Panc1 (cell line): Measurements from ENCODE around the gene SHB. TPM values are rescaled to one million over a fixed set of nuclear protein-coding genes. Genes with fewer than 3 reads are reported as not detected.

Experiments used
- ATAC-seq: fragments of 200-7000 bp; cut with Tn5 transposase; 2 replicates; pipeline ENCODE4 v1.9.1; 2020; ENCODE audit warnings: mild to moderate bottlenecking, moderate library complexity
- BruUV-seq: library from RNA; stranded (reverse); fragments of 400-500 nt; replicated peaks from 2 replicates; lab custom pipeline; 2021; lab: Mats Ljungman, UMichigan
- CTCF ChIA-PET: fragments of 300-600 bp; sonication (Branson Sonifier 250); formaldehyde crosslinking; loops from one replicate; lab custom pipeline; 2022; ENCODE audit warnings: antibody characterized with exemption; lab: Charles Lee
- POLR2A ChIA-PET: fragments of 300-600 bp; sonication (Branson Sonifier 250); formaldehyde crosslinking; loops from one replicate; lab custom pipeline; 2022; ENCODE audit warnings: antibody characterized with exemption; lab: Charles Lee
- DNase-seq: peaks from one replicate; pipeline ENCODE4 v3.0.0-alpha.2; 2010; ENCODE audit warnings: low read depth, low spot score
- H3K27ac ChIP-seq: 2 replicates; pipeline ENCODE4 v1.5.1; 2011; ENCODE audit warnings: mild to moderate bottlenecking, low read length, inconsistent platforms
- H3K27me3 ChIP-seq: fragments of 200-500 bp; sonication (Bioruptor generic); 2 replicates; pipeline ENCODE4 v1.6.0; 2014; ENCODE audit warnings: low read length, inconsistent platforms; ENCODE audit not compliant: control insufficient read depth, insufficient read depth
- H3K36me3 ChIP-seq: fragments of 200-500 bp; sonication (Bioruptor generic); 2 replicates; pipeline ENCODE4 v1.5.1; 2014; ENCODE audit warnings: inconsistent platforms, mild to moderate bottlenecking, low read length, moderate library complexity; ENCODE audit not compliant: control insufficient read depth, insufficient read depth
- H3K4me1 ChIP-seq: 2 replicates; pipeline ENCODE4 v1.5.1; 2011; ENCODE audit warnings: inconsistent platforms, mild to moderate bottlenecking, low read length, moderate library complexity; ENCODE audit not compliant: control insufficient read depth, insufficient read depth
- H3K4me3 ChIP-seq, 2 experiments: 2 replicates each; pipeline ENCODE4 v1.5.1; 2011 to 2012; ENCODE audit warnings: low read depth in 2 of 2, low read length in 2 of 2, mild to moderate bottlenecking in 2 of 2, inconsistent platforms in 1 of 2, moderate library complexity in 1 of 2
- H3K9me3 ChIP-seq: fragments of 200-500 bp; sonication (Bioruptor generic); 2 replicates; pipeline ENCODE4 v1.5.1; 2014; ENCODE audit warnings: low read depth, mild to moderate bottlenecking, inconsistent platforms, low read length, moderate library complexity; ENCODE audit not compliant: control insufficient read depth, insufficient read depth
- POLR2AphosphoS5 ChIP-seq: IDR thresholded peaks from 2 replicates; pipeline ENCODE4 v1.6.1; 2012; ENCODE audit warnings: mild to moderate bottlenecking, low read depth, low read length, moderate library complexity
- SIN3A ChIP-seq: IDR thresholded peaks from 2 replicates; pipeline ENCODE4 v1.6.1; 2012; ENCODE audit warnings: low read depth, mild to moderate bottlenecking, low read length, moderate library complexity, borderline replicate concordance; ENCODE audit not compliant: insufficient read depth
- TCF7L2 ChIP-seq: IDR thresholded peaks from 2 replicates; pipeline ENCODE4 v1.6.1; 2011; ENCODE audit warnings: mild to moderate bottlenecking, low read depth, low read length, inconsistent platforms
- in situ Hi-C: cut with HindIII; loops from 2 replicates; pipeline ENCODE4 v1.10.0; 2016; ENCODE audit warnings: low sequenced_read_pairs, low pct_unique_long_range_greater_than_20kb
- intact Hi-C: fragments of 100-400 bp; cut with micrococcal nuclease; formaldehyde crosslinking; loops from one replicate; pipeline ENCODE4 v1.10.0; 2022; ENCODE audit not compliant: unreplicated experiment
- total RNA-seq: library from RNA; stranded (reverse); gene quantifications from one replicate; pipeline ENCODE4 v1.2.1, GENCODE V29; 2021; ENCODE audit not compliant: unreplicated experiment
- TF ChIP-seq, protein P1 (sequence below): fragments of 450-650 bp; IDR thresholded peaks from 2 replicates; pipeline ENCODE4 v1.5.1; 2017; ENCODE audit warnings: mild to moderate bottlenecking
- TF ChIP-seq, protein P2 (sequence below), 2 experiments: IDR thresholded peaks; 2 replicates each; pipeline ENCODE4 v1.6.1; 2011 to 2012; ENCODE audit warnings: low read depth in 2 of 2, control low read depth in 1 of 2, low read length in 1 of 2, mild to moderate bottlenecking in 1 of 2, moderate library complexity in 1 of 2; ENCODE audit not compliant: insufficient read depth in 1 of 2

The SHB gene
- total RNA-seq, 1 experiment from 2014 or later: 59.9 TPM

DNA sequence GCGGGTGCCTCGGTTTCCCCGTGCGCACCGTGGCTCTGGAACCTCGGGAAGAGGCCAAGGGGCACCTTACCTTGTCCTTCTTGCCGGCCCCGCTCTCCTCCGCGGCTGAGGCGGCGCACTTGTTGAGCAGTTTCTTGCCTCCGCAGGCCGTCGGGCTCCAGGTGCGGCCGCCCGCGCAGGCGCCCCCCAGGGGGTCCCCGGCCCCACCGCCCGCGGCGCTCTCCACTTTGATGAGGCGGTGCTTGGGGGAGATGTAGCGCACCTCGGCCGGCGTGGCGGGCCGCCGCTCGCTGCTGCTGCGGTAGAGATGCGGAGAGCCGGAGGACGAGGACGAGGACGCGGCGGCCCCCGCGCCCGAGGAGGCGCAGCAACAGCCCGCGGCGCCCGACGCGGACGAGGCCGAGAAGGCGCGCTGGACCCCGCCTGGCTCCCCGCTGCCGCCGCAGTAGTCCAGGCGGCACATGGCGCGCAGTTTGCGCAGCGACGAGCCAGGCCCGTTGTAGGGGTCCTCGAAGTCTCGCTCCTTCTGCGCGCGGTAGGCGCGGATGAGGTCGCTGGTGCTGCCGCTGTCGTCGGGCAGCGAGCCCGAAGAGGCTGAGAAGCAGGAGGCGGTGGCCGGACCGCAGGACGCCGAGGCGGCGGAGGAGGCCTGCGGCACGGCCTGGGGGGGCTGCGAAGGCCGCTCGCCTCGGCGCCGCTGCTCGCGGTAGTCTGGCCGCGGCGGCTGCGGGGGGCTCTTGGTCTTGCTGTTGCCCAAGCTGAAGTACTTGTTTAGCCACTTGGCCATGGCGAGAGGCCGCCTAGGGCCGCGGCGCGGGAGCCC is 957 bp downstream of the SHB start:
- H3K4me1 ChIP-seq: peaks cover 11% of the 10 kb centered on the region
- CTCF ChIA-PET: no interaction called here
- DNase-seq (no peak), ATAC-seq (no peak)
- peak overlapping the region; percentile 89 for H3K27ac ChIP-seq
- intact Hi-C loops: loop anchor here (5.0 to 10.0 kb wide), 2 partner anchors 51 to 133 kb away; no protein-coding TSS in a partner anchor
- POLR2A ChIA-PET: no interaction called here
- H3K4me3 ChIP-seq: peak overlapping the region; percentile 82 to 93
- no peak for TF ChIP-seq TCF7L2
- TF ChIP-seq, protein P1, sequence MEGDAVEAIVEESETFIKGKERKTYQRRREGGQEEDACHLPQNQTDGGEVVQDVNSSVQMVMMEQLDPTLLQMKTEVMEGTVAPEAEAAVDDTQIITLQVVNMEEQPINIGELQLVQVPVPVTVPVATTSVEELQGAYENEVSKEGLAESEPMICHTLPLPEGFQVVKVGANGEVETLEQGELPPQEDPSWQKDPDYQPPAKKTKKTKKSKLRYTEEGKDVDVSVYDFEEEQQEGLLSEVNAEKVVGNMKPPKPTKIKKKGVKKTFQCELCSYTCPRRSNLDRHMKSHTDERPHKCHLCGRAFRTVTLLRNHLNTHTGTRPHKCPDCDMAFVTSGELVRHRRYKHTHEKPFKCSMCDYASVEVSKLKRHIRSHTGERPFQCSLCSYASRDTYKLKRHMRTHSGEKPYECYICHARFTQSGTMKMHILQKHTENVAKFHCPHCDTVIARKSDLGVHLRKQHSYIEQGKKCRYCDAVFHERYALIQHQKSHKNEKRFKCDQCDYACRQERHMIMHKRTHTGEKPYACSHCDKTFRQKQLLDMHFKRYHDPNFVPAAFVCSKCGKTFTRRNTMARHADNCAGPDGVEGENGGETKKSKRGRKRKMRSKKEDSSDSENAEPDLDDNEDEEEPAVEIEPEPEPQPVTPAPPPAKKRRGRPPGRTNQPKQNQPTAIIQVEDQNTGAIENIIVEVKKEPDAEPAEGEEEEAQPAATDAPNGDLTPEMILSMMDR: no peak
- TF ChIP-seq, protein P2, sequence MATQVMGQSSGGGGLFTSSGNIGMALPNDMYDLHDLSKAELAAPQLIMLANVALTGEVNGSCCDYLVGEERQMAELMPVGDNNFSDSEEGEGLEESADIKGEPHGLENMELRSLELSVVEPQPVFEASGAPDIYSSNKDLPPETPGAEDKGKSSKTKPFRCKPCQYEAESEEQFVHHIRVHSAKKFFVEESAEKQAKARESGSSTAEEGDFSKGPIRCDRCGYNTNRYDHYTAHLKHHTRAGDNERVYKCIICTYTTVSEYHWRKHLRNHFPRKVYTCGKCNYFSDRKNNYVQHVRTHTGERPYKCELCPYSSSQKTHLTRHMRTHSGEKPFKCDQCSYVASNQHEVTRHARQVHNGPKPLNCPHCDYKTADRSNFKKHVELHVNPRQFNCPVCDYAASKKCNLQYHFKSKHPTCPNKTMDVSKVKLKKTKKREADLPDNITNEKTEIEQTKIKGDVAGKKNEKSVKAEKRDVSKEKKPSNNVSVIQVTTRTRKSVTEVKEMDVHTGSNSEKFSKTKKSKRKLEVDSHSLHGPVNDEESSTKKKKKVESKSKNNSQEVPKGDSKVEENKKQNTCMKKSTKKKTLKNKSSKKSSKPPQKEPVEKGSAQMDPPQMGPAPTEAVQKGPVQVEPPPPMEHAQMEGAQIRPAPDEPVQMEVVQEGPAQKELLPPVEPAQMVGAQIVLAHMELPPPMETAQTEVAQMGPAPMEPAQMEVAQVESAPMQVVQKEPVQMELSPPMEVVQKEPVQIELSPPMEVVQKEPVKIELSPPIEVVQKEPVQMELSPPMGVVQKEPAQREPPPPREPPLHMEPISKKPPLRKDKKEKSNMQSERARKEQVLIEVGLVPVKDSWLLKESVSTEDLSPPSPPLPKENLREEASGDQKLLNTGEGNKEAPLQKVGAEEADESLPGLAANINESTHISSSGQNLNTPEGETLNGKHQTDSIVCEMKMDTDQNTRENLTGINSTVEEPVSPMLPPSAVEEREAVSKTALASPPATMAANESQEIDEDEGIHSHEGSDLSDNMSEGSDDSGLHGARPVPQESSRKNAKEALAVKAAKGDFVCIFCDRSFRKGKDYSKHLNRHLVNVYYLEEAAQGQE (IDR thresholded peaks at IDR 0.05; ENCODE audit: insufficient read depth in 1 of 2, low read depth in 2 of 2, low read length in 1 of 2): no peak
- TF ChIP-seq POLR2AphosphoS5: no peak
- TF ChIP-seq SIN3A: no peak
- H3K9me3 ChIP-seq: no peaks in the 10 kb centered on the region
- BruUV-seq: no TSS peak
- peaks cover 5% of the 10 kb centered on the region for H3K36me3 ChIP-seq
- H3K27me3 ChIP-seq: no peaks in the 10 kb centered on the region
- in situ Hi-C loops: no loop called here

DNA sequence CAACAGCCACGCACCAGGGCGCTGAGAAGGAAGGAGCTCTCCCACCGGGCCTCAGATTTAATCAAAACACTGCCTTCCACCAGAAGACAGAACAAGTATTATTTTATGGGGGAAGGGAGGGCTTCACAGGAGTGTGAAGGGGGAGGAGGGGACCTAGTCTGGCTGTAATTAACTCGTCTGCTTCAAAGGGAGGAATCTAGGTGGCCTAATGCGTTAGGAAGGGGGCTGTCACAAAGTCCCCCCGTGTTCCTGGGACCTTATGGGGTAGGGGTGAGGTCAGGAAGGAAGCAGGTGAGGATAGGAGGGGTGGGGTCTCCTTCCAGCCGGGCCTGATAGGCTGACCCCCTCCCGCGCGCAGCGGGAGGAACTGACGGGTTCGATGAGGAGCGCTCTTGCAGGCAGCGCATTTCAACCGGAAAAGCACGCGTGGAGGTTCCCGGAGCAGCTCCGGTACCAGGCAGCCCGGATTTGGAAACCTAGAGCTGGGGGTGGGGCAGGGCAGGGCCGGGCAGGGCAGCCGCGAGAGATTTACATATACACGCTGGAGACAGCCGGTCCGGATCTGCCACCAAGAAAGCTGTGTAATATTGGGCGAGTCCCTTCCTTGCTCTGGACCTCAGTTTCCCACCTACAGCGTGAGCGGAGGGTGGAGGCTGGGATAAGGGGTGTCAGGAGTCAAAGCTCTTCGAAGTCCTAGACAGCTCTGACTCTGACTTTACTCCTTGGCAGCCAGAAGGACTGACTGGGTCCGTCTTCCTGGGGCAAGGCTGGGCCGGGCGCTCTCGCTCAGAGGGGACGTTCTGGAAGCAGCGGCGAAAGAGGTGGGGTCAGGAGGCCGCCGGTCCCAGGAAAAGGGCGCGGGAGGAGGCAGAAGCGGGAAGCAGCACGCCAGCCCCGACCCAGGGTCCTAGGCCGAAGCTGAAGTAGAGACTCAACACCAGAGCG is 1.8 kb downstream of the SHB start:
- TF ChIP-seq, protein P1: no peak
- TF ChIP-seq SIN3A: no peak
- no peak for TF ChIP-seq POLR2AphosphoS5
- TF ChIP-seq, protein P2 (IDR thresholded peaks at IDR 0.05; ENCODE audit: insufficient read depth in 1 of 2, low read depth in 2 of 2, low read length in 1 of 2): no peak
- TF ChIP-seq TCF7L2: no peak
- ATAC-seq (no peak), DNase-seq (no peak)
- peaks cover 20% of the 10 kb centered on the region for H3K4me1 ChIP-seq
- intact Hi-C loops (loop anchor here (5.0 to 10.0 kb wide), 2 partner anchors 50 to 132 kb away; no protein-coding TSS in a partner anchor), in situ Hi-C loops (no loop called here)
- BruUV-seq: no TSS peak
- peak overlapping the region; percentile 89 for H3K27ac ChIP-seq
- H3K36me3 ChIP-seq: peaks cover 5% of the 10 kb centered on the region
- ChIA-PET CTCF (interaction anchor here (0.6 kb wide), 1 partner anchor 32 kb away, joined by 5 read pairs; no protein-coding TSS in a partner anchor), POLR2A (no interaction called here)
- H3K4me3 ChIP-seq: peak overlapping the region; percentile 82 to 93
- no peaks in the 10 kb centered on the region for H3K9me3 ChIP-seq
- no peaks in the 10 kb centered on the region for H3K27me3 ChIP-seq
